Stomach (tissue), 9 donors: ENCODE data around the gene TRPM3. TPM values are rescaled to one million over a fixed set of nuclear protein-coding genes. Genes with fewer than 3 reads are reported as not detected.
A peak's percentile ranks its signal among the peaks of the same experiment; 100 is the strongest.

ENCODE experiments used
- DNase-seq, 2 donors: peaks; one replicate each; pipeline versions ENCODE4 v3.0.0 to v3.0.0-alpha.2; 2013 to 2019
- H3K27ac ChIP-seq, 5 donors: fragments of 200-600 bp in 4 of 5; sonication (generic) in 4 of 5; one replicate each; pipeline ENCODE4 v1.5.1; 2013 to 2019; ENCODE audit warnings: mild to moderate bottlenecking in 1 of 5, moderate library complexity in 1 of 5
- H3K27me3 ChIP-seq, 3 donors: fragments of 200-600 bp; sonication (generic); one replicate each; pipeline ENCODE4 v1.5.1; 2017 to 2019; ENCODE audit warnings: mixed run types in 1 of 3
- H3K36me3 ChIP-seq, 4 donors: fragments of 200-600 bp; sonication (generic); 1 replicate in 3 of 4; 2 replicates in 1 of 4; pipeline ENCODE4 v1.5.1; 2016 to 2019
- H3K4me1 ChIP-seq, 4 donors: fragments of 200-600 bp; sonication (generic); one replicate each; pipeline ENCODE4 v1.5.1; 2016 to 2019
- H3K4me3 ChIP-seq, 4 donors: fragments of 200-600 bp; sonication (generic) in 3 of 4; one replicate each; pipeline ENCODE4 v1.5.1; 2016 to 2019; ENCODE audit warnings: mild to moderate bottlenecking in 1 of 4
- H3K9me3 ChIP-seq, 4 donors: fragments of 200-600 bp; sonication (generic); one replicate each; pipeline ENCODE4 v1.5.1; 2016 to 2019
- CTCF ChIP-seq, 7 experiments: fragments of 450-650 bp in 4 of 7; fragments of 200-600 bp in 3 of 7; sonication (generic) in 3 of 7; IDR thresholded peaks; one replicate each; pipeline ENCODE4 v1.5.1; 2016 to 2019; ENCODE audit warnings: antibody characterized with exemption in 7 of 7, control low read depth in 2 of 7, mild to moderate bottlenecking in 1 of 7
- EP300 ChIP-seq: sonication (generic); formaldehyde crosslinking; IDR thresholded peaks from one replicate; pipeline ENCODE4 v1.6.1; 2017; ENCODE audit warnings: antibody characterized with exemption
- POLR2A ChIP-seq, 4 donors: fragments of 450-650 bp; IDR thresholded peaks; one replicate each; pipeline ENCODE4 v1.6.1; 2016; ENCODE audit warnings: antibody characterized with exemption in 4 of 4, control low read depth in 2 of 4, mild to moderate bottlenecking in 1 of 4, moderate library complexity in 1 of 4
- POLR2AphosphoS5 ChIP-seq, 3 donors: sonication (generic); formaldehyde crosslinking; IDR thresholded peaks; one replicate each; pipeline ENCODE4 v1.6.1; 2016; ENCODE audit warnings: antibody characterized with exemption in 3 of 3
- WGBS, 5 donors: extraction: QIAGEN DNeasy Blood & Tissue Kit in 3 of 5; methylation state at CpG; one replicate each; pipeline versions ENCODE4 v1.1.5 to v1.1.7; 2013 to 2018; 5-methylcytosine and 5-hydroxymethylcytosine counted together
- intact Hi-C: fragments of 100-400 bp; cut with DNase I; formaldehyde crosslinking; loops from one replicate; pipeline ENCODE4 v1.15.1; 2023; ENCODE audit warnings: low total_unique reads
- polyA plus RNA-seq, 3 donors: library from polyadenylated mRNA; stranded (reverse); fragments of 200-250 nt; gene quantifications; one replicate each; pipeline ENCODE4 v1.2.3, GENCODE V29; 2013
- total RNA-seq, 5 donors: library from RNA; depleted of rRNA; stranded (reverse); fragments of >200 nt; gene quantifications; one replicate each; pipeline versions ENCODE4 v1.1.0 to v1.2.3, GENCODE V29; 2014 to 2016
- donor health status: healthy with polysubstance abuse.
- donor health status: Bipolar disorder and iron deficiency.
- donor health status: healthy.

Gene TRPM3
- total and polyA plus RNA-seq, 8 donors: 0.03 to 6.2 (median 1.5) TPM

- TF ChIP-seq POLR2A (IDR thresholded peaks at IDR 0.05) (no peak), EP300 (no peak), POLR2AphosphoS5 (IDR thresholded peaks at IDR 0.05) (no peak), CTCF (IDR thresholded peaks at IDR 0.05) (no peak)
- Histone ChIP-seq H3K27ac (no peak overlapping the region), H3K4me3 (no peak overlapping the region), H3K4me1 (peaks cover 0 to 13% (median 4%) of the 10 kb centered on the region in 4 donors), H3K36me3 (no peaks in the 10 kb centered on the region), H3K27me3 (no peaks in the 10 kb centered on the region), H3K9me3 (no peaks in the 10 kb centered on the region)
- DNase-seq: no peak
- intact Hi-C loops: no loop called here
- 90 to 95% (median 93%) methylated on average over 5 of the region's 5 CpGs for WGBS, 5 donors
Measured at GRCh38 chr9:70571258-70571657, 550.2 kb downstream of the TRPM3 start.

GRCh38 chr9:70569791-70570190 lies 551.6 kb downstream of the TRPM3 start:
- Histone ChIP-seq H3K4me1 (peaks cover 0 to 13% (median 4%) of the 10 kb centered on the region in 4 donors), H3K27ac (no peak overlapping the region), H3K4me3 (no peak overlapping the region), H3K9me3 (no peaks in the 10 kb centered on the region), H3K36me3 (no peaks in the 10 kb centered on the region), H3K27me3 (no peaks in the 10 kb centered on the region)
- no peak for DNase-seq
- WGBS, 5 donors: 59 to 98% (median 93%) methylated on average over 3 of the region's 3 CpGs
- intact Hi-C loops: no loop called here
- TF ChIP-seq POLR2A (IDR thresholded peaks at IDR 0.05) (no peak), POLR2AphosphoS5 (IDR thresholded peaks at IDR 0.05) (no peak), CTCF (IDR thresholded peaks at IDR 0.05) (no peak), EP300 (no peak)

GRCh38 chr9:70569070-70569772 lies 552.2 kb downstream of the TRPM3 start:
- no peaks in the 10 kb centered on the region for H3K27me3 ChIP-seq
- H3K4me1 ChIP-seq: peaks cover 0 to 8% (median 4%) of the 10 kb centered on the region in 4 donors
- H3K4me3 ChIP-seq: no peak overlapping the region
- TF ChIP-seq POLR2AphosphoS5 (IDR thresholded peaks at IDR 0.05) (no peak), EP300 (no peak), CTCF (IDR thresholded peaks at IDR 0.05) (no peak), POLR2A (IDR thresholded peaks at IDR 0.05) (no peak)
- H3K36me3 ChIP-seq: no peaks in the 10 kb centered on the region
- intact Hi-C loops: no loop called here
- 77 to 84% (median 80%) methylated on average over 4 of the region's 4 CpGs for whole genome bisulfite sequencing, 5 donors
- no peak for DNase-seq
- no peaks in the 10 kb centered on the region for H3K9me3 ChIP-seq
- H3K27ac ChIP-seq: no peak overlapping the region

- intact Hi-C loops: no loop called here
Measured at GRCh38 chr9:70567511-70567910, 553.9 kb downstream of the TRPM3 start.

More at GRCh38 chr9:70567511-70567910, 553.9 kb downstream of the TRPM3 start:
- H3K27ac ChIP-seq: peak overlapping the region in 3 of 5 donors; percentile 4 to 67 (median 42)
- DNase-seq: no peak
- WGBS, 5 donors: 71 to 83% (median 78%) methylated on average over 7 of the region's 7 CpGs
- TF ChIP-seq POLR2AphosphoS5 (IDR thresholded peaks at IDR 0.05): peak in 1 of 3 donors; percentile 21
- no peak for TF ChIP-seq CTCF (IDR thresholded peaks at IDR 0.05)
- no peak for TF ChIP-seq POLR2A (IDR thresholded peaks at IDR 0.05)
- no peaks in the 10 kb centered on the region for H3K27me3 ChIP-seq
- H3K4me1 ChIP-seq: peaks cover 0 to 18% (median 0%) of the 10 kb centered on the region in 4 donors
- H3K4me3 ChIP-seq: no peak overlapping the region
- H3K36me3 ChIP-seq: no peaks in the 10 kb centered on the region
- H3K9me3 ChIP-seq: no peaks in the 10 kb centered on the region
